ENCODE data around the gene RAD51B.
A peak's percentile ranks its signal among the peaks of the same experiment; 100 is the strongest.

Gene RAD51B

GRCh38 chr14:68482772-68483395 is 663.3 kb downstream of the RAD51B start:
- TF ChIP-seq, protein P1, sequence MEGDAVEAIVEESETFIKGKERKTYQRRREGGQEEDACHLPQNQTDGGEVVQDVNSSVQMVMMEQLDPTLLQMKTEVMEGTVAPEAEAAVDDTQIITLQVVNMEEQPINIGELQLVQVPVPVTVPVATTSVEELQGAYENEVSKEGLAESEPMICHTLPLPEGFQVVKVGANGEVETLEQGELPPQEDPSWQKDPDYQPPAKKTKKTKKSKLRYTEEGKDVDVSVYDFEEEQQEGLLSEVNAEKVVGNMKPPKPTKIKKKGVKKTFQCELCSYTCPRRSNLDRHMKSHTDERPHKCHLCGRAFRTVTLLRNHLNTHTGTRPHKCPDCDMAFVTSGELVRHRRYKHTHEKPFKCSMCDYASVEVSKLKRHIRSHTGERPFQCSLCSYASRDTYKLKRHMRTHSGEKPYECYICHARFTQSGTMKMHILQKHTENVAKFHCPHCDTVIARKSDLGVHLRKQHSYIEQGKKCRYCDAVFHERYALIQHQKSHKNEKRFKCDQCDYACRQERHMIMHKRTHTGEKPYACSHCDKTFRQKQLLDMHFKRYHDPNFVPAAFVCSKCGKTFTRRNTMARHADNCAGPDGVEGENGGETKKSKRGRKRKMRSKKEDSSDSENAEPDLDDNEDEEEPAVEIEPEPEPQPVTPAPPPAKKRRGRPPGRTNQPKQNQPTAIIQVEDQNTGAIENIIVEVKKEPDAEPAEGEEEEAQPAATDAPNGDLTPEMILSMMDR (IDR thresholded peaks at IDR 0.05; ENCODE audit: insufficient read depth, low read depth, low read length, missing control alignments), result no peak
- no peak overlapping the region for H3K4me3 ChIP-seq (ENCODE audit: low read depth, low read length)
- DNase-seq (ENCODE audit: low read depth), result no peak

- DNase-seq (ENCODE audit: low read depth), result no peak
- TF ChIP-seq, protein P1 (IDR thresholded peaks at IDR 0.05; ENCODE audit: insufficient read depth, low read depth, low read length, missing control alignments), result no peak
- no peak overlapping the region for H3K4me3 ChIP-seq (ENCODE audit: low read depth, low read length)
Observed at GRCh38 chr14:68486033-68486732, 666.6 kb downstream of the RAD51B start.

GRCh38 chr14:68486809-68487208 is 667.2 kb downstream of the RAD51B start:
- H3K4me3 ChIP-seq (ENCODE audit: low read depth, low read length), result no peak overlapping the region
- DNase-seq (ENCODE audit: low read depth), result no peak
- TF ChIP-seq, protein P1 (IDR thresholded peaks at IDR 0.05; ENCODE audit: insufficient read depth, low read depth, low read length, missing control alignments), result no peak

DNA sequence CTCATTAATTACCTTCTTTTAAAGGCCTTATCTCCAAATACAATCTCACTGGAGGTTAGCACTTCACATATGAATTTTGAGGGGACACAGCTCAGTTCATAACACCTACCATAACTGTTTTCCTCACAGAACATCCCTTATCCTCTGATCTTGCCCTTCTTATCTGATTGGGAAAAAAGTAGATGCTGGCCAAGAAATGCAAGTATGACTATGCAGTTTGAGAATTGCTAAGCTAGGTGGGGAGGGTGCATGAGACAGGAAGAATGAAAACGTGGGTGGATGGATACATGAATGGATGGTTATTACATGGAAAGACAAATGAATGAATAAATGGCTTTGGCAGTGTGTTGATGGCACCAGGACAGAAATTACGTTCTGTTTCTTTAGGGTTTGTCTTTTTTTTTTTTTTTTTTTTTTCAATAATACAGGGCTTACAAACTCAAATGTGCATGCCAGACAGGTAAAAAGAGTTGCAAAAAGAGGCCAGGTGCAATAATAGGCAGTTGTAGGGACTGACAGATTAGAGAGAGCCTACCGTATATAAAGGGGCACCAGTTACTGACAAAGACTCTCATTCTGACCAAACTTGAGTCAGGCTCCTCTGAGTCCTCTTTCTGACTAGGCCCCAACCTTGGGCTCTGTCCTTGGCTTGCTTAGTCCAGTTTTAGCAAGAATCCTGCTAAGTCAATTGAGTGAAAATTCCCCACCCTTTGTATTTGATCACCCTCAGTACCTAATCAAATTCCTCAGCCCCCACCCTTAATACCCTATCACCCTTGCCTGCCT is 668.4 kb downstream of the RAD51B start:
- no peak overlapping the region for H3K4me3 ChIP-seq (ENCODE audit: low read depth, low read length)
- no peak for DNase-seq (ENCODE audit: low read depth)
- TF ChIP-seq, protein P1 (IDR thresholded peaks at IDR 0.05; ENCODE audit: insufficient read depth, low read depth, low read length, missing control alignments), result no peak

DNA sequence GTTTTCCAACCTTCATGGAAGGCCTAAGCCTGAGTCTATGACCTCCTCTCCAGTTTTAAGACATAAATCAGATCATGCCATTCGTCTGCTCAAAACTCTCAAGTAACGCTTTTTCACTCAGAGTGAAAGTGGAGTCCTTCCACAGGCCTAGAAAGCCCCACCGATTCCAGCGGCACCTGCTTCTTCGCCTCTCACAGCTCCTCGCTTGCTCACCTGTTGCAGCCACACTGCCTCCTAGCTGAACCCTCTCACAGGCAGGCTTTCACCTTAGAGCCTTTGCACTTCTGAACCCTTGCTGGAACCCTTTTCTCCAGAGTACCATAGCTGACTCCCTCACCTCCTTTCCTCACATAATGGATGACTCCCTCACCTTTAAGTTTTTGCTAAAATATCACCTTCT is 672.2 kb downstream of the RAD51B start:
- no peak overlapping the region for H3K4me3 ChIP-seq (ENCODE audit: low read depth, low read length)
- TF ChIP-seq, protein P1 (IDR thresholded peaks at IDR 0.05; ENCODE audit: insufficient read depth, low read depth, low read length, missing control alignments), result peak; percentile 7
- DNase-seq (ENCODE audit: low read depth), result peak; percentile 68

DNA sequence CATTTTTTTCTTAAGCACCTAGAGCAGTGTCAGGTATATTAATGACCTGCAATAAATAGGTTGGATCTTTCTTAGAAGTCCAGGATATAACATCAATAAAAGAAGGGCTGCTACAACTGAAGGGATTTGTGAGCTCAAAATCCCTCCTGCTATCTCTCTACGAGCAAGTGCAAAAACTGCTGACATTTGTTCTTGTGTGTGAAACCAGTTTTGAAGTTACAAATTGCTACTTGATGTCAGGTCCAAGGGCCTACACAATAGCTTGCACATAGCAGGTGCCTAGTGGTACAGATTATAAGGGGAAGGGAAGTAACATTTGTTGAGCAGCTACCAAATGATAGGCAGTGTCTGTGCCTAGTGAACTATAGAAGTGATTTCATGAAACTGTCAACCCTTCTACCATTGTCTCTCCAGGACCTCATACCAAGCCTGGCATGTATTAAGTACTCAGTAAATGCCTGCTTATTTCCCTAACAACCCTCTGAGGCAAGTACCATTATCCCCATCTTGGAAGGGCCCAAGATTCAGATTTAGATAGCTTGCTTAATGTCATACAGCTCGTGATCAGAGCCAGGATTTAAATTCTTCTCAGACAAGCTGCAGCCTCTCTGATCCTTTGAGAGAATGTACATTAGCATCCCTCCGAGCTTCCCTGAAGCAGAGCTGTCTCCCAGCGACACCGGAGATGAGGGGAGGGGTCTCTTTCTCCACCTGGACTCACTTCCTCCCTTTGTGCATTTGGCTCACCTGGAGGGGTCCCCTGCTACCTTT is 673.0 kb downstream of the RAD51B start:
- H3K4me3 ChIP-seq (ENCODE audit: low read depth, low read length), result no peak overlapping the region
- DNase-seq (ENCODE audit: low read depth), result no peak
- TF ChIP-seq, protein P1 (IDR thresholded peaks at IDR 0.05; ENCODE audit: insufficient read depth, low read depth, low read length, missing control alignments), result no peak

All from GM12865 (cell line).